ENCODE results near the gene EML1.
A peak's percentile ranks its signal among the peaks of the same experiment; 100 is the strongest.

EML1 gene

DNA sequence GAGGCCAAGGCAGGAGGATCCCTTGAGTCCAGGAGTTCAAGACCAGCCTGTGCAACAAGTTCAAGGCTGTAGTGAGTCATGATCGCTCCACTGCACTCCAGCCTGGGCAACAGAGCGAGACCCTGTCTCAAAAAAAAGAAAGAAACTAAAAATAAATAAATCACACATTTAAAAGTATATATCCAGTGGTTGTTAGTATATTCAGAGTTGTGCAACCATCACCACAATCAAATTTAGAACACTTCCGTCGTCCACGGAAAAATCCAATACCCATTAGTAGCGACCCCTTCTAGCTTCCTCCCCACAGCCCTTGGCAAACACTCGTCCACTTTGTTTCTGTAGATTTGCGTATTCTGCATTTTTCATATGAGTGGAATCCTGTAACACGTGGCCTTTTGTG is 44.7 kb upstream of the EML1 start:
- H3K4me3 ChIP-seq (ENCODE audit: low read length): no peak overlapping the region
- DNase-seq (ENCODE audit: low read depth): no peak
- TF ChIP-seq, protein P1, sequence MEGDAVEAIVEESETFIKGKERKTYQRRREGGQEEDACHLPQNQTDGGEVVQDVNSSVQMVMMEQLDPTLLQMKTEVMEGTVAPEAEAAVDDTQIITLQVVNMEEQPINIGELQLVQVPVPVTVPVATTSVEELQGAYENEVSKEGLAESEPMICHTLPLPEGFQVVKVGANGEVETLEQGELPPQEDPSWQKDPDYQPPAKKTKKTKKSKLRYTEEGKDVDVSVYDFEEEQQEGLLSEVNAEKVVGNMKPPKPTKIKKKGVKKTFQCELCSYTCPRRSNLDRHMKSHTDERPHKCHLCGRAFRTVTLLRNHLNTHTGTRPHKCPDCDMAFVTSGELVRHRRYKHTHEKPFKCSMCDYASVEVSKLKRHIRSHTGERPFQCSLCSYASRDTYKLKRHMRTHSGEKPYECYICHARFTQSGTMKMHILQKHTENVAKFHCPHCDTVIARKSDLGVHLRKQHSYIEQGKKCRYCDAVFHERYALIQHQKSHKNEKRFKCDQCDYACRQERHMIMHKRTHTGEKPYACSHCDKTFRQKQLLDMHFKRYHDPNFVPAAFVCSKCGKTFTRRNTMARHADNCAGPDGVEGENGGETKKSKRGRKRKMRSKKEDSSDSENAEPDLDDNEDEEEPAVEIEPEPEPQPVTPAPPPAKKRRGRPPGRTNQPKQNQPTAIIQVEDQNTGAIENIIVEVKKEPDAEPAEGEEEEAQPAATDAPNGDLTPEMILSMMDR (IDR thresholded peaks at IDR 0.05; ENCODE audit: insufficient read depth, low read depth, low read length, missing control alignments): no peak

GRCh38 chr14:99749142-99749541 is 44.1 kb upstream of the EML1 start:
- TF ChIP-seq, protein P1 (IDR thresholded peaks at IDR 0.05; ENCODE audit: insufficient read depth, low read depth, low read length, missing control alignments): no peak
- DNase-seq (ENCODE audit: low read depth): no peak

GRCh38 chr14:99749763-99750715 is 43.2 kb upstream of the EML1 start:
- TF ChIP-seq, protein P1 (IDR thresholded peaks at IDR 0.05; ENCODE audit: insufficient read depth, low read depth, low read length, missing control alignments): no peak
- no peak overlapping the region for H3K4me3 ChIP-seq (ENCODE audit: low read length)
- no peak for DNase-seq (ENCODE audit: low read depth)

More at GRCh38 chr14:99749142-99749541, 44.1 kb upstream of the EML1 start:
- H3K4me3 ChIP-seq (ENCODE audit: low read length): no peak overlapping the region

DNA sequence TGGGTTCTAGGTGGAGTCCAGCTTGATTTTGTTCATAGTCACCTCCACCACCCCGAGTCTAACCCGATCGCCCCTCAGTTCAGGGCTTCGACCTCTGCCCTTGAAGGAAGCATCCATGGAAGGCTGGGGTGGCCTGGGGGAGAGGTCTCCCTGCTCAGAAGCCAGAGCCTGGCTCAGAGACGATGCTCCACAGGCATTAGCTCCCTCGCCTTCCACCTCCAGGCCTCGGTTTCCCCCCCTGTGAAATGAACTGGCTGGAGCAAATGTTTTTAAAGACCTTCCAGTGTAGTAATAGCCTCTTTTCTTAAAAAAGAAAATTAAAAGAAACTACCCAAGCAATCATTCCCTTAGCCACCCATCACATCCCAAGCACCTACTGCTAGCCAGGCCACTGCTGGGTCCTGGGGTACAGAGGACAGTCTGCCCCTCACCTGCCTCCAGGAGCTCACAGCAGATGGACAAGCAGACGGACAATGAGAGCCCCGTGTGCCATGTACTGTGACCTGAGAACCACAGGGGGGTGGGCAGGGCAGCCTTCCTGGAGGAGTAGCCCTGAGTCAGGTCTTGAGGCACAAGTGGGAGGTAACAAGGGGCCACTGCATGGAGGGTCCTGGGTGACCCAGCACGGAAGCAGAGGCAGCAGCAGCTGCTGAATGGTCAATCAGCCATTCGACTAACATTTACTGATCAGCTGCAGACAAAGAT is 42.3 kb upstream of the EML1 start:
- no peak for DNase-seq (ENCODE audit: low read depth)
- TF ChIP-seq, protein P1 (IDR thresholded peaks at IDR 0.05; ENCODE audit: insufficient read depth, low read depth, low read length, missing control alignments): no peak
- H3K4me3 ChIP-seq (ENCODE audit: low read length): no peak overlapping the region

DNA sequence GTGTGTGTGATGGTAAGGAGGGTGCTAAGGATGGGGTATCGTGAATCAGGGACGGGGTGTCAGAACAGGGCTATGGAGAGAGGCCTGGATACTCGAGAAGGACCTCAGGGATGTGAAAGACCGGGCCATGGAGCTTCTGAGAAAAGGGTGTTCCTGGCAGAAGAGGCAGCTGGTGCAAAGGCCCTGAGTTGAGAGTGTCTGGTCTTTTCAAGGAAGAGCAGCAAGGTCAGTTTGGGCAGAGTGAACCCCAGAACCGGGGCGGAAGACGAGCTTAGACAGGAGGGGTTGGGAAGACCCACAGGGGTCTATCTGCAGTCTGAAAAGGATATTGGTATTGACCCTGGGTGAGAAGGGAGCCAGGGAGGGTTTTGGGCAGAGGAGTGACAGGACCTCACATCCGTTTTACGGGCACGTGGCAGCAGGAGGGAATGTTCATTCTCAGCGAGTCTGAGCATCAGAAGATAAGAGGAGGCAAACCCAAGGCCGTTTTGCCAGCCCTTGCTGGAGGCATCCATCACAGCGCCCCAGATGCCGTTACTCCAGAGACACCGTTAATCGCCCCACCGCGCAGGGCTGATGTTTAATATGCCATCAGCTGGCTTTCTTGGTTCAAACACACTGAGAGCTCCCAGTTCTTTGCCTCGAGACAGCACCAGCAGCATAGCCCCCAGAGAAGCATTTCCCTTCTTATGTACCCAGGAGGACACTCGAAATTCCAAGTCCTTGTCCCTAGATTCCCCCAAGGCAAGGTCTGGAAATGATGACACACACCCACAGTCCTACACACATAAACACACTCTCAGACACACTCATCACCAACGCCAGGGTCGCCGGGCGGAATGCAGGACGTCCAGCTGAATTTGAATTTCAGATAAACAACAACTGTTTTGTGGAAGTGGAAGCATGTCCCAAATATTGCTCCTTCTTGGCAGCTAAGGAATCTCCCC is 41.4 kb upstream of the EML1 start:
- no peak overlapping the region for H3K4me3 ChIP-seq (ENCODE audit: low read length)
- TF ChIP-seq, protein P1 (IDR thresholded peaks at IDR 0.05; ENCODE audit: insufficient read depth, low read depth, low read length, missing control alignments): no peak
- no peak for DNase-seq (ENCODE audit: low read depth)

DNA sequence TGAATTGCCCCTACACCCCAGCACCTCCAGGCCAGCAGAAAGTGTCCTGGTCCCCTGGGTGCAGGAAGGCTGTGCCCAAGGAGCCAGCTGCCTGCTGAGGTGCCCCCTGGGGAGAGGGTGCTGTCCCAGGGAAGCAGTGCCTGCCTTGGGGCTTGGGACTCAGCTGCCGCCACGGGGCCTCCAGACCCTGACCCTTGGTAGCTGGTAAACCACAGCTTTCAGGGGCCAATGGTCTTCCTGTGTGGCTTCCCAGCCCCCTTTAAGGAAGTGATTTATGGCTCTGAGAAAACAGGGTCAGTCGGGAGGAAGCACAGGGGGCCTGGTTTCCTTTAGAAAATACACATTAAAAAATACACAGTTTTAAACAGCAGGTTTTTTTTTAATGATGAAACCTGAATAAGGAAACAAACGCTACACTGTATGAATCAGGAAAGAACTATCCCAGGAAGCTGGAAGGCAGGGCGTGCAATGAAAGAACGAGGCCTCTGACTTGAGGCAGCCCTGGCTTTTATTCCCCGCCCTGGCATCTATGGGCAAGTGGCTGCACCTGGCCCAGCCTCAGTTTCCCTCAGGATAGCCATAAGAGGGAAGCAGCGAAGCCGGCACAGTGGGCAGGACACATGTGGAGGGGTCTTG is 40.6 kb upstream of the EML1 start:
- TF ChIP-seq, protein P1 (IDR thresholded peaks at IDR 0.05; ENCODE audit: insufficient read depth, low read depth, low read length, missing control alignments): no peak
- no peak overlapping the region for H3K4me3 ChIP-seq (ENCODE audit: low read length)
- DNase-seq (ENCODE audit: low read depth): peak; percentile 77
